ENCODE data around the gene SHISA4. TPM values are rescaled to one million over a fixed set of nuclear protein-coding genes. Genes with fewer than 3 reads are reported as not detected.

Gene SHISA4
- total RNA-seq, 2 donors from 2014 or later: 2.0 to 3.9 TPM

DNA sequence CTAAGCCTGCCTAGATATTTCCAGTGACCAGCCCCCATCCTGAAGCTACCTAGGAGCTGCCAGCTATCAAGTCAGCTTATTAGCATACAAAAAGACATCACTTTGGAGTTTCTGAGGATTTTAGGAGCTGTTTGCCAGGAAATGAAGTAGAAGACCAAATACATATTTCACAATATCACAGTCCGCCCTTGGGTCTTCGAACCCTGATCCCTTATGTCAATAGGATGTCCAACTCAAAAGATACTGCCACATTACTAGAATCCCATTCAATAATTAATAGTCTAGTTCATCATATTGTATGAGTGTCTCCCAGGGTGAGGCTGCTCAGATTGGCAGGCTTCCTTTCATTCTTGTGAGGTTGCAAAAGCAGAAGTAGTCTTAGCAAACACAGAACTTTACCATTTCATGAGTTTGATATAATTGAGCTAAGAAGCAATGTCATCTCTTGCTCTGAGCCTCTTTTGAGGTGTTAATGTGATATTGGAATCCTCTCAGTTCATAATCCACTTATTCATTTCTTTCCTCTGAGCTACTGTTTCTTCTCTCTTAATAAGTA lies 46.1 kb upstream of the SHISA4 start:
- intact Hi-C loops (cut with DNase I): no loop called here

DNA sequence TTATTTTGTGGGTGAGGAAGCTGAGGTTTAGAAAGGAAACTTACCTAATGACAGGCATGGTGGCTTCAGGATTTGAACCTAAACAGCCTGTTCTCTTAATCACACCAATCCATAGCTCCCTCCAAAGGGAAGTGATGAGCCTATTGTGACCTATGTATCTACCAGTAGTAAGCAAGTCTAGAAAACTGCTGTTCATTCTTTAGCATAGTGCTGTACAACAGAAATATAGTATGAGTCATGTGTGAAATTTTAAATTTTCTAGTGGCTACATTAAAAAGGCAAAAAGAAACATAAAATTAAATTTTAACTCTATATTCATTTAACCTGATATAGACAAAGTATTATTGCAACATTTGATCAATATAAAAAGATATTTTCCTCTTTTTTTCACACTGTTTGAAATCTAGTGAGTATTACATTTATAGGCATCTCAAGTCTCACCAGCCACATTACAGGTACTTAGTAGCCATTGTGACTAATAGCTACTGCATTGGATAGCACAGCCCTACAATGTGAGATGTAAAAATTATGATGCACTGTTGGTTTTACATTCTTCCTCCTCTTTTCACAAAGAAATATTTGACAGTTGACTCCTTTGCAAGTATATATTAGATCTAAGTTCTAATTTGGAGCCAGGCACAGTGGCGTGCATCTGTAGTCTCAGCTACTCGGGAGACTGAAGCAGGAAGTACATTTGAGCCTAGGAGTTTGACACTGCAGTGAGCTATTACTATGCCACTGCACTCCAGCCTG lies 43.2 kb upstream of the SHISA4 start:
- no peak for DNase-seq
- Histone ChIP-seq H3K36me3 (peaks cover under 1% of the 10 kb centered on the region), H3K4me1 (no peaks in the 10 kb centered on the region), H3K27me3 (no peaks in the 10 kb centered on the region), H3K9me3 (no peaks in the 10 kb centered on the region), H3K4me3 (no peak overlapping the region), H3K9ac (ENCODE audit: low read depth in 2 of 2, low read length in 2 of 2) (no peak overlapping the region), H3K27ac (no peak overlapping the region)
- TF ChIP-seq, protein P1, sequence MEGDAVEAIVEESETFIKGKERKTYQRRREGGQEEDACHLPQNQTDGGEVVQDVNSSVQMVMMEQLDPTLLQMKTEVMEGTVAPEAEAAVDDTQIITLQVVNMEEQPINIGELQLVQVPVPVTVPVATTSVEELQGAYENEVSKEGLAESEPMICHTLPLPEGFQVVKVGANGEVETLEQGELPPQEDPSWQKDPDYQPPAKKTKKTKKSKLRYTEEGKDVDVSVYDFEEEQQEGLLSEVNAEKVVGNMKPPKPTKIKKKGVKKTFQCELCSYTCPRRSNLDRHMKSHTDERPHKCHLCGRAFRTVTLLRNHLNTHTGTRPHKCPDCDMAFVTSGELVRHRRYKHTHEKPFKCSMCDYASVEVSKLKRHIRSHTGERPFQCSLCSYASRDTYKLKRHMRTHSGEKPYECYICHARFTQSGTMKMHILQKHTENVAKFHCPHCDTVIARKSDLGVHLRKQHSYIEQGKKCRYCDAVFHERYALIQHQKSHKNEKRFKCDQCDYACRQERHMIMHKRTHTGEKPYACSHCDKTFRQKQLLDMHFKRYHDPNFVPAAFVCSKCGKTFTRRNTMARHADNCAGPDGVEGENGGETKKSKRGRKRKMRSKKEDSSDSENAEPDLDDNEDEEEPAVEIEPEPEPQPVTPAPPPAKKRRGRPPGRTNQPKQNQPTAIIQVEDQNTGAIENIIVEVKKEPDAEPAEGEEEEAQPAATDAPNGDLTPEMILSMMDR (IDR thresholded peaks at IDR 0.05): no peak
- intact Hi-C loops (cut with DNase I): no loop called here

More for the DNA sequence above, 46.1 kb upstream of the SHISA4 start:
- no peaks in the 10 kb centered on the region for H3K36me3 ChIP-seq
- no peak overlapping the region for H3K9ac ChIP-seq (ENCODE audit: low read depth in 2 of 2, low read length in 2 of 2)
- no peaks in the 10 kb centered on the region for H3K27me3 ChIP-seq
- H3K4me3 ChIP-seq: no peak overlapping the region
- H3K27ac ChIP-seq: no peak overlapping the region
- no peaks in the 10 kb centered on the region for H3K4me1 ChIP-seq
- TF ChIP-seq, protein P1 (IDR thresholded peaks at IDR 0.05): no peak
- H3K9me3 ChIP-seq: no peaks in the 10 kb centered on the region
- no peak for DNase-seq

DNA sequence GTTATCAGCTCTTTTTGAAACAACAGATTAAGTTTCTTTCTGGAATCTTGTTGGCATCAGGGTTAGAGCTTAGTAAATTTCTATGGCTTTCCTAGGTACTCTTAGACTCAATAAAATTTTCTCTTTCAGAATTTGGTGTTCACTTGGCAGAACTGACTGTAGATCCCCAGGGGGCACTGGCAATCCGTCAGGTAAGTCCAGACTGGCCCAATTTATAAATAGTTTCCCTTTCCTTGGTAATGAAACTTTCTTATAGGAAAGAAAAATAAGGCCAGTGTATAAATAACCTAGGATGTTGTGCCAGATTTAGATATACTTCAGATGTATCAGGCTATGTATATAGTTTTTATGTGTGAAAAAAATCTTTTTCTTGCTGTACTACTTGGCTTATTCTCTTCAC lies 41.5 kb upstream of the SHISA4 start:
- no peak for DNase-seq
- H3K9ac ChIP-seq (ENCODE audit: low read depth in 2 of 2, low read length in 2 of 2): no peak overlapping the region
- H3K9me3 ChIP-seq: no peaks in the 10 kb centered on the region
- no peaks in the 10 kb centered on the region for H3K4me1 ChIP-seq
- H3K27ac ChIP-seq: no peak overlapping the region
- TF ChIP-seq, protein P1 (IDR thresholded peaks at IDR 0.05): no peak
- no peaks in the 10 kb centered on the region for H3K27me3 ChIP-seq
- intact Hi-C loops (cut with DNase I): no loop called here
- H3K36me3 ChIP-seq: peaks cover 5% of the 10 kb centered on the region
- H3K4me3 ChIP-seq: no peak overlapping the region

DNA sequence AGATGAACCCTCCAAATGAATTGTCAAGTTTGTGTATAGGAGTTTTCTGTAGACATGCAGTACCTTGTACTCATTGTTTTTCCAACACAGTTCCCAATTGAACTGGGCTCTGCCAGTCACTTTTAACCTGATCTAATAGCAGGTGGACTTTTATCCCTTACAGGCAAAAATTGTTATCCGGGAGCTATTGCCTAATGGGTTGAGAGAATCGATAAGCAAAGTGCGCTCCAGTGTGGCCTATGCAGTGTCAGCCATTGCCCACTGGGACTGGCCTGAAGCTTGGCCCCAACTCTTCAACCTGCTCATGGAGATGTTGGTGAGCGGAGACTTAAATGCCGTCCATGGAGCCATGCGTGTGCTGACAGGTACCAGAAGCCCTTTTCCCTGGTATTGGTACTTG lies 40.5 kb upstream of the SHISA4 start:
- TF ChIP-seq, protein P1 (IDR thresholded peaks at IDR 0.05): no peak
- Histone ChIP-seq H3K27ac (no peak overlapping the region), H3K9ac (ENCODE audit: low read depth in 2 of 2, low read length in 2 of 2) (no peak overlapping the region), H3K9me3 (no peaks in the 10 kb centered on the region), H3K36me3 (peaks cover 5% of the 10 kb centered on the region), H3K4me1 (no peaks in the 10 kb centered on the region), H3K4me3 (no peak overlapping the region), H3K27me3 (no peaks in the 10 kb centered on the region)
- no peak for DNase-seq
- intact Hi-C loops (cut with DNase I): no loop called here

DNA sequence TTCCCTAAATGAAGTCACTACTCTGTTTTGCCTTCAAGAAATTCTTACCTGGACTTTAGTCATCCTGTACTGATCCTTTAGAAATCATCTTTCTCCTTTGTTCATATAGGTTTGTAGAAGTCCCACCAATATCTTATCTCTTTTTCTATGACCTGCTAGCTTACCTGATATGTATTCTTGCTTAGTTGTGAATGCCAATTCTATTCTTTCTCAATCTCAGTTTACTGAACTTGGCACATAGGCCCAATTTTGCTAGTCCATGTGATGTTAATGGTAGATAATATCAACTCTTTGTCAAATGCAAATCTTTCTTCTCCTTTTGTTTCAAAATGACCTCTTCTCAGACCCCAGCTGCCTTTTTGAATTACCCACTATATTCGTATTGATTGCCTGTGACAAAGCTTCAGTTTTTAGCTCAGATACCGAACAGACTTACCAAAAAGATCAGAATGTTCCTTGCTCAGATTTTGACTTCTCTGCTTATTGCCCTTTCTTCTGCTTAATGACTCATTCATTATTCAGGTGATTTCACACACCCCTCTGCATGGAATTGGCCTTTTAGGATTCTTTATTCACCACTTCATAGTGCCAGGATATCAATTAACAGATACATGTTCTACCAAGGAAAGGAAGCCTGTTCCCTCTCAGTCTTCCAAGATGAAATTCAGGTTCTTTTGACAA lies 39.2 kb upstream of the SHISA4 start:
- H3K36me3 ChIP-seq: peaks cover 5% of the 10 kb centered on the region
- no peak overlapping the region for H3K9ac ChIP-seq (ENCODE audit: low read depth in 2 of 2, low read length in 2 of 2)
- H3K4me1 ChIP-seq: no peaks in the 10 kb centered on the region
- TF ChIP-seq, protein P1 (IDR thresholded peaks at IDR 0.05): no peak
- no peak for DNase-seq
- no peaks in the 10 kb centered on the region for H3K27me3 ChIP-seq
- intact Hi-C loops (cut with DNase I): no loop called here
- no peak overlapping the region for H3K27ac ChIP-seq
- H3K4me3 ChIP-seq: no peak overlapping the region
- no peaks in the 10 kb centered on the region for H3K9me3 ChIP-seq
